ENCODE measurements around the gene SEZ6.

Gene SEZ6

GRCh38 chr17:29021226-29021625 is 15.4 kb upstream of the SEZ6 start (continued):
- no peak for TF ChIP-seq CREB5 (CRISPR knock-in tag; IDR thresholded peaks at IDR 0.05; ENCODE audit: low read depth)

GRCh38 chr17:29020576-29020975 is 14.7 kb upstream of the SEZ6 start:
- no peak for TF ChIP-seq SNAI2 (CRISPR knock-in tag; IDR thresholded peaks at IDR 0.05)
- TF ChIP-seq CSDC2 (CRISPR knock-in tag; IDR thresholded peaks at IDR 0.05): no peak
- TF ChIP-seq RARB (CRISPR knock-in tag; IDR thresholded peaks at IDR 0.05): no peak
- TF ChIP-seq POU6F1 (CRISPR knock-in tag; IDR thresholded peaks at IDR 0.05; ENCODE audit: borderline replicate concordance, low read depth): no peak
- TF ChIP-seq ZFP3 (CRISPR knock-in tag; IDR thresholded peaks at IDR 0.05): no peak
- no peak for TF ChIP-seq ZFP30 (CRISPR knock-in tag; IDR thresholded peaks at IDR 0.05)
- no peak for TF ChIP-seq PATZ1 (CRISPR knock-in tag; IDR thresholded peaks at IDR 0.05; ENCODE audit: borderline replicate concordance)
- TF ChIP-seq ZNF70 (CRISPR knock-in tag; IDR thresholded peaks at IDR 0.05): no peak
- no peak for TF ChIP-seq TOX (CRISPR knock-in tag; IDR thresholded peaks at IDR 0.05; ENCODE audit: borderline replicate concordance)
- TF ChIP-seq TCF4 (CRISPR knock-in tag; IDR thresholded peaks at IDR 0.05; ENCODE audit: borderline replicate concordance): no peak
- TF ChIP-seq CSRNP3 (CRISPR knock-in tag; IDR thresholded peaks at IDR 0.05): no peak
- TF ChIP-seq ESRRG (CRISPR knock-in tag; IDR thresholded peaks at IDR 0.05): no peak
- no peak for TF ChIP-seq ZNF565 (CRISPR knock-in tag; conservative IDR thresholded peaks at IDR 0.05; ENCODE audit: low read depth)
- TF ChIP-seq GLIS3 (CRISPR knock-in tag; IDR thresholded peaks at IDR 0.05): no peak
- no peak for TF ChIP-seq PPARA (CRISPR knock-in tag; IDR thresholded peaks at IDR 0.05; ENCODE audit: borderline replicate concordance)
- ATAC-seq: no peak

GRCh38 chr17:29019475-29020181 is 13.8 kb upstream of the SEZ6 start:
- no peak for ATAC-seq
- TF ChIP-seq ZNF8 (CRISPR knock-in tag; IDR thresholded peaks at IDR 0.05) (no peak), ISL1 (CRISPR knock-in tag; IDR thresholded peaks at IDR 0.05) (no peak), ZFP30 (CRISPR knock-in tag; IDR thresholded peaks at IDR 0.05) (no peak), TOX (CRISPR knock-in tag; IDR thresholded peaks at IDR 0.05; ENCODE audit: borderline replicate concordance) (no peak), CSDC2 (CRISPR knock-in tag; IDR thresholded peaks at IDR 0.05) (no peak), ZNF70 (CRISPR knock-in tag; IDR thresholded peaks at IDR 0.05) (no peak), TCF4 (CRISPR knock-in tag; IDR thresholded peaks at IDR 0.05; ENCODE audit: borderline replicate concordance) (no peak), RARB (CRISPR knock-in tag; IDR thresholded peaks at IDR 0.05) (no peak), PPARA (CRISPR knock-in tag; IDR thresholded peaks at IDR 0.05; ENCODE audit: borderline replicate concordance) (no peak)
- TF ChIP-seq, protein P1, sequence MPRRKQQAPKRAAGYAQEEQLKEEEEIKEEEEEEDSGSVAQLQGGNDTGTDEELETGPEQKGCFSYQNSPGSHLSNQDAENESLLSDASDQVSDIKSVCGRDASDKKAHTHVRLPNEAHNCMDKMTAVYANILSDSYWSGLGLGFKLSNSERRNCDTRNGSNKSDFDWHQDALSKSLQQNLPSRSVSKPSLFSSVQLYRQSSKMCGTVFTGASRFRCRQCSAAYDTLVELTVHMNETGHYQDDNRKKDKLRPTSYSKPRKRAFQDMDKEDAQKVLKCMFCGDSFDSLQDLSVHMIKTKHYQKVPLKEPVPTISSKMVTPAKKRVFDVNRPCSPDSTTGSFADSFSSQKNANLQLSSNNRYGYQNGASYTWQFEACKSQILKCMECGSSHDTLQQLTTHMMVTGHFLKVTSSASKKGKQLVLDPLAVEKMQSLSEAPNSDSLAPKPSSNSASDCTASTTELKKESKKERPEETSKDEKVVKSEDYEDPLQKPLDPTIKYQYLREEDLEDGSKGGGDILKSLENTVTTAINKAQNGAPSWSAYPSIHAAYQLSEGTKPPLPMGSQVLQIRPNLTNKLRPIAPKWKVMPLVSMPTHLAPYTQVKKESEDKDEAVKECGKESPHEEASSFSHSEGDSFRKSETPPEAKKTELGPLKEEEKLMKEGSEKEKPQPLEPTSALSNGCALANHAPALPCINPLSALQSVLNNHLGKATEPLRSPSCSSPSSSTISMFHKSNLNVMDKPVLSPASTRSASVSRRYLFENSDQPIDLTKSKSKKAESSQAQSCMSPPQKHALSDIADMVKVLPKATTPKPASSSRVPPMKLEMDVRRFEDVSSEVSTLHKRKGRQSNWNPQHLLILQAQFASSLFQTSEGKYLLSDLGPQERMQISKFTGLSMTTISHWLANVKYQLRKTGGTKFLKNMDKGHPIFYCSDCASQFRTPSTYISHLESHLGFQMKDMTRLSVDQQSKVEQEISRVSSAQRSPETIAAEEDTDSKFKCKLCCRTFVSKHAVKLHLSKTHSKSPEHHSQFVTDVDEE (CRISPR knock-in tag; IDR thresholded peaks at IDR 0.05): no peak

Data from SK-N-SH treated with all-trans-retinoic acid at 6 μM for 48 hours (cell line).